Measurements from ENCODE around the gene NUDCD3.

NUDCD3 gene

DNA sequence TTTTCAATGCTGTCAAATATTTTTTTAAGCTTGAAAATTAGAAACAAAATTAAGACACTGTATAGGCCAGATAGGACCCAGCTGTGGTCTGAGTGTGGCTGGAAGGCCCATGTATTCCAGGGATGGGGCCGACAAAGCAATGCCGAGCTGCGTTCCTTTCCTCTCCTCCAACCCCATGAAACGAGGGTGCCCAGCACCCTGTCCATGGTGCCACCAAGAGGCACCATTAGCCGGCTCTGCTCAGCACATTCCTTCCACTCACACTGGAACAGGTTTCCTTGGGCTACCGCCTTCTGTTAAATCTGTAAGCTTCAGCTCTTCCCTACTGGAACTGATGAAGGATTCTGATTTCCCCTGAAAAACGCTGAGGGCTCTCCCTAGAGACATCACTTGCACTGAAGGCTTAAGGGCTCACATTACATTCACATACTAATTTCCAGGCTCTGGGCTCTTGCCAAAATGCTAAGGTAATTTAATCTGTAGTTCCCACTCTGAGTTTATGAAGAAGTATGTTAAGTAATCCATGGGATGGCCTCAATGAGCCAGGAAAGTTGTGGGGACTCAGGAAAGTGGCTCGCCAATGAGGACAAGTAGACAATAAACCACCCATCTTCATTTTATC lies 91.4 kb downstream of the NUDCD3 start:
- no peak for DNase-seq (ENCODE audit: low read depth)

GRCh38 chr7:44398511-44398911 lies 91.9 kb downstream of the NUDCD3 start:
- DNase-seq (ENCODE audit: low read depth): no peak

GRCh38 chr7:44396931-44397545 lies 93.4 kb downstream of the NUDCD3 start:
- no peak for DNase-seq (ENCODE audit: low read depth)

GRCh38 chr7:44396496-44396895 lies 94.0 kb downstream of the NUDCD3 start:
- no peak for DNase-seq (ENCODE audit: low read depth)

- DNase-seq (ENCODE audit: low read depth): no peak
Measured at GRCh38 chr7:44395067-44395466, 95.4 kb downstream of the NUDCD3 start.

DNA sequence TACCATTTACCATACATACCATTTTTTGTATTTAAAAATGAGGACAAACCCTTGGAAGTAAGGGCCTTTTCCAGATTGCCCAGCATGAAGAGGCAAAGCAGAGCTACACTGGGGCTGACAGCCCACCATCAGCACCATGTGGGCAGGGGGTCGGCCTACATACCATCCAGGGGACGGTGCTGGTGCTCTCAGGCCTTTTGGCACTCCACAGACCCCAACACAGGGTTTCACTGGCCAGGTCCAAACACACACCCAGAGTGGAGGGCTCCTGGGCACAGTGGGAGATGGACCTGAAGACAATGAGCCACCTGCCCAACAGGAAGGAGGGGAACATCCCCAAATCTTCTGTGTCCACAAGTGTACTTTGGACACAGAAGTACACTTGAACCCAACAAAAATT lies 95.8 kb downstream of the NUDCD3 start:
- no peak for DNase-seq (ENCODE audit: low read depth)

- DNase-seq (ENCODE audit: low read depth): no peak
Measured at GRCh38 chr7:44394112-44394447, 96.4 kb downstream of the NUDCD3 start.

DNA sequence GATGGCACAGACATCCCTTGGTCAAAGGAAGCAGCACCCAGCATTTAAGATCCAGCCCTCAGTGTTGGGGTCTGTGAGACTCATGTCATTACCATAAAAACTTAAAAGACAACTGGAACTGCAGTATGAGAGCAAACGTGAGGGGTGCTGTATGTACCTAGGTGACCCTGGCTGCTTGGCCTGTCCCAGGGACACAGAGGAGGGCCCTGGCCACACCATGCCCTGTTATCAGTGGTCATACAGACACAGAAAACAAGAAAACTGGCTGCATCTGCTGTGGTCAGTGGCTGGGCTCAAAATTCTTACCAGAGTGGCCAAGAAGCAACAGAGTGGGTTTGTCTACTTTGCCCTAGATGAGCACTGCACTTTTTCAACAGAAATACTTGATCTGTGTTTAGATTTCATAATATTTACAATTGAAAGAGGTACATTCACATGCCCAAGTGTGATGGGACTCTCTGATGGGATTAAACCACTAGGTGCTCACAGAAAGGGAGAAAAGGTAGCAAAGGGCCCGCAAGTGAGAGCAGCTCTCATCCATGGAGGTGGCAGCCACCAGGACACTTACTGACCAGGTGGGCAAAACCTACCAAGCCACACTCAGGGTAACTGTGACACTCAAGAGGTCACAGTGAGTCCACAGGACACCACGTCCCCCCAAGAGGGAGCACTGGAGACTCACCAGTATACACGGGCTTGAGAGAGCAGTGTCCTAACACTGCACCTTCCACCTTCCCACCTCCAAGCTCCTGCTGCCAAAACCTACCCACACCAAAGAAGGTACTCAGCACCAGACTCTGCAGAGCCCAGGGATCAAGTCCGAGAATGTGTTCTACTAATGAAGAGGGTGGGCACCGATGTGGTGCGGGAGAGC lies 97.0 kb downstream of the NUDCD3 start:
- no peak for DNase-seq (ENCODE audit: low read depth)

DNA sequence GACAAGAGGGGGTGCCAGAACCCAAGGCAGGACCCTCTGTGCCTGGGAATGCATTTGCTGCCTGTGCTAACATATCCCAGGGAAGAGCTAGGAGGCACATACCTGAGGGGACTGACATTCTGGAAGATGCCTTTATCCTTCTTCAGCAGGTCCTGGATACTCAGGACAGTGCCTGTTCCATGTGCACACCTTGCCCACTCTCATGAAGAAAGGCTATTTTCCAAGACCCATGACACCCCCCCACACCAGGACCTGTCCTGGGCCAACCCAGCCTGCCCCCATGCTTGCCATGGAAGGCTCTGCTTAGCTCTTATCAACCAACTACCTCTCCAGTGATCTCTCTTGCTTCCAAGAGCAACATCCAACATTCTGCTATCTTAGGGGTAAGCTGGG lies 97.8 kb downstream of the NUDCD3 start:
- no peak for DNase-seq (ENCODE audit: low read depth)

DNA sequence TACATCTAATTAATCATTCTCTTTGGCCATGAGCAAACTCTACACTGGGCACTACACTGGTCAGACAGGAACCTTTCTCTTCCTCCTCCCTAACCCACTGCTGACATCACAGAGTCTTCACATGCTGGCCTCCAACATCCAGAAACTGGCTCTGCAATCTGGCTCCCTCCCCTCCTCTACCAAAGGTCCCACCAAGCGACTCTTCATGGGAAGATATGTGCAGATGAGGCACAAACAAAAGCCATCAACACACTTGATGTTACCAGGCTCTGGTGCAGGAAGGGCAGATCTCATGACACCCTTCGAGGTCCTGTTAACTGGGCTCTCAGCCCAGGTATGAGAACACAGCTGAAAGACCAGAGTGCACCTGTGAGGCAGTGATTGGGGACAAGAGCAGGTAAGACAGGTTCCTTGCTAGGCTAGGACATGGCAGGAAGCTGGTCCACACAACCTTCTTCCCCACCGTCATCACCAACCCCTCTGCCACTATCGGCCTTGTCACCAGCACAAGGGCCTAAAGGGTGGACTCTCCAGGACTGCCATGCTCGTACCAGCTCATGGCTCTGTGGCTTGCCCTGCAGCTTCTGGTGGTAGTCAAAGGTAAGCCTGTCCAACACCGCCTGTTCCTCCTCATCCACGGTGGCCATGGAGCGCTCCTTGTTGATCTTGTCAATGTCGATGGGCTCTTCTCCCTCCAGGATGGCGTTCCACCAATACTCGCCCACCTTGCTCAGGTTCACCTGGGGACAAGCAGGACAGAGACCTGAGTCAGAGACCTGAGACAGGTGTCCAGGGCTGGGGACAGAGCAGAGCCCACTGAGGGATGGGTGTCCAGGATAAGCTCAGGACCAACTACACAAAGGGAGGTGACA lies 98.5 kb downstream of the NUDCD3 start:
- no peak for DNase-seq (ENCODE audit: low read depth)

DNA sequence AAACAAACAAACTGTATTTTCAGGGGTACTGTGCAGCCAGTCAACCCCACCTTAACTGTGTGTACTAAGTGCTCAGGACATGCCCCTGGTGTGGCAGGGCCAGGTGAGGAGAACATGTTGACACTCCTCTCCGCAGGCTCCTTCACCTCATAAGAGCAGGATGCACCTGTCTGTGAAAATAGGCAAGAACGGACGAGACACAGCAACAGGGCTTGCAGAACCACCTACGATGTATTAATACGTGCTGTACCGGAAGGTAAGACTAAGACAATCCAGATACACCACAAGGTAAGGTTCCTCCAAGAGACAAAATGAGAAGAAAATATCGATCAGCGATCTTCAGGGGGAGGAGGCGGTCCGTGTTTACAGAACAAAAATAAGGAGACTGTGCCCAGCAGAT lies 99.3 kb downstream of the NUDCD3 start:
- DNase-seq (ENCODE audit: low read depth): no peak

GRCh38 chr7:44390701-44391100 lies 99.8 kb downstream of the NUDCD3 start:
- no peak for DNase-seq (ENCODE audit: low read depth)

DNA sequence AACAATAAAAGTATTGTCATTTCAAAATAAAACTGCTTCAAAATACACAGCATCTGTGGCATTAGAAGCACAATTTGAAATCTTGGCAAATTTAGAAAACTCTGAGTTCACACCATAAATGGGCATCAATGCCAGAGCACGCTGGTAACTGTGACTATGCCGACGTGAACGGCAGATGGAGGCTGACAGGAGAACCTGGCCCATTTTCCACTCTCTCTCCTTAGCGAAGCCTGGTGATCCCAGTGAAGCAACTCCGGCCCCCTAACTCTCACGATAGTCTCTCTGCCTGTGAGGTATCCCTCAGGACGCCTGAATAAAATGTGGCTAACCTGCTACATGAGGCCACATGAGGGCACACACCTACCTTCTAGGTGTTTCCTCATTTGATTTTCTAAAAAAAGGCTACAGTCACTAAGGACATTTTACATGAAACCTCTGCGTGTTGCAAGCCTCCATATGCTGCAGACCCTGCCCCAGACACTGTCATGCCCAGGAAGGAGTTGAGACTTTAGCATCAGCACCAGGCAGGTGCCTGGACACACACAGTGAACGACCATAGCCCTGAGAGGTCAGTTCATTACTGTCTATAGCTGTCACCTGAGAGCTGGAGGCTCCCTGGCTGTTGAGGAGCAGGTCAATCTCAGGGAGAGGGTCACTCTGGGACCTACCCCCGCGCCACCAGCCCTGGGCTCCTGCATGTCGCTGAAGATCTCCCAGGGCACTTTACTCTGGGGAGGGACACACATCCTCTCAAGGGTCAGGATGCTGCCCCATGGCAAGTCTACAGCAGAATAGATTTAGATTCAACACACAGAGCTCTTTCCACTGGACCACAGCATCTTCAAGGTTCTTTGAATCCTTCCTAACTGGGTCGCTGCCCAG lies 102.1 kb downstream of the NUDCD3 start:
- DNase-seq (ENCODE audit: low read depth): no peak

DNA sequence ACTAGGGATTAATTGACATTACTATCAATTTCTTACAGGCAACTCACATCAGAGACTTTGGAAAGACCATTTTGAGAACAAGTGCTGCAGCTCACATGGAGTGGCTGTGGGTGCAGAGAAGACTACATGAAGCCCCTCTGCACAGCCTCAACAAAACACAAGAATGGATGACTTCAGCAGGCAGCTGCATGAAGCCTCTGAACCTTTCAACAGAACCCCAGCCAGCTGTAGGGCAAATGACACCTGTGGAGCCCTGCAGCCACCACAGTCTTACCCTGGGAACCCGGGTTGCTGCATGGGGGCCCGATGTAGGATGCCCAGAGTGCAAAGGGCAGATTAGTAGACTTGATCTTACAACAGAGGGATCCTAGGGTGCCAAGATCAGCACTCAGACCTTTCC lies 103.1 kb downstream of the NUDCD3 start:
- DNase-seq (ENCODE audit: low read depth): no peak

- DNase-seq (ENCODE audit: low read depth): no peak
Measured at GRCh38 chr7:44386139-44386913, 104.1 kb downstream of the NUDCD3 start.

GRCh38 chr7:44385434-44386138 lies 104.9 kb downstream of the NUDCD3 start:
- no peak for DNase-seq (ENCODE audit: low read depth)

GRCh38 chr7:44384586-44385433 lies 105.6 kb downstream of the NUDCD3 start:
- no peak for DNase-seq (ENCODE audit: low read depth)

GRCh38 chr7:44383566-44383965 lies 106.9 kb downstream of the NUDCD3 start:
- DNase-seq (ENCODE audit: low read depth): no peak

Measured in stimulated activated CD4-positive, alpha-beta T cell treated with anti-CD3 and anti-CD28 coated beads, Interleukin-2, amount 100 ng/mL, for 4 hours (primary cell).